NCI-H2081 (cell line): Measurements from ENCODE around the gene MEDAG.

Experiments used
- DNase-seq, 2 experiments: peaks; one replicate each; lab custom pipeline; 2025; lab: John Stamatoyannopoulos, UW

The MEDAG gene

DNA sequence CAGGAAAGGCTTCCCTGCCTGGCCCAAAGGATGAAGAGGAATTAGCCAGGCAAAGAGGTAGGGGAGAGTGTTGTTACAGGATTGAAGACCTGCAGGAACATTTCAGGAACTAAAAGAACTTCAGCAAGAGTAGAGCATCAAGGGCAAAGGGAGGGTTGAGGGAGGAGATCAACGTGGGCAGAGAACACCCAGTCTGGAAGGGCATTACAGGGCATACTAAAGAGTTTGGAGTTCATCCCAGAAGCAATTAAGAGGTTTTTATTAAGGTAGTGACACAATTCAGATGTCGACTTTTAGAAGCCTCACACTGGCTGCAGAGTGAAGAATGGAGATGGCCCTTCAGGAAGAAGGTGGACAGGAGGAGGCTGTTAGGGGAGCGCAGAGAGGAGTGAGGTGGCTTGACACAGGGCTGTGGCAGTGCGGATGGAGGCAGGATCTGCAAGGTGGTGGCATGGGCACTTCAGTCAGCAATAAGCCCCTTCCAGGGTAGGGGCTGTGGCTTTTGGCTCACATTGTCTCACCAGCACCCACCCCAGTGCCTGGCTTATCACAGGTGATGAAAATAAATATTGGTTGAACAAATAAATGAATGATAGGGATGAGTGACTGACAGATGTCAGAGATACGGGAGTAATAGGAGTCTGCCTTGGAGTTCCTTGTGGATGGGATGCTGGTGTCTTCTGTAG is 51.3 kb downstream of the MEDAG start:
- no peak for DNase-seq

DNA sequence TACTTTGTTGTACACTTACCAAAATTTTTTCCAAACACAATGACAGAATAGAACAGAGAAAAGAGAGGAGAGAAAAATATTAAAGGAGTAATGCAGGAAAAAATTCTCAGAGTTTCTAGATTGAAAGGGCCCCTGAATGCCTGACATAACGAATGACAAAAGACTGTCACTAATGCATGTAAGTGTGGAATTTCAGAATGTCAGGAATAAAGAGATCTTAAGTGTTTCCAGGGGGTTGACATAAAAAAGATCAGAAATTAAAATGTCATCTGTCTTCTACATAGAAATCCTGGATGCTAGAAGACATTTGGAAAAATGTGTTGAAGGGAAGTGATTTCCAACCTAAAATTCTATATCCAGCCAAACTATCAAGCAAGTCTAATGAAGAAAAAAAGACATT is 53.6 kb downstream of the MEDAG start:
- DNase-seq = no peak

DNA sequence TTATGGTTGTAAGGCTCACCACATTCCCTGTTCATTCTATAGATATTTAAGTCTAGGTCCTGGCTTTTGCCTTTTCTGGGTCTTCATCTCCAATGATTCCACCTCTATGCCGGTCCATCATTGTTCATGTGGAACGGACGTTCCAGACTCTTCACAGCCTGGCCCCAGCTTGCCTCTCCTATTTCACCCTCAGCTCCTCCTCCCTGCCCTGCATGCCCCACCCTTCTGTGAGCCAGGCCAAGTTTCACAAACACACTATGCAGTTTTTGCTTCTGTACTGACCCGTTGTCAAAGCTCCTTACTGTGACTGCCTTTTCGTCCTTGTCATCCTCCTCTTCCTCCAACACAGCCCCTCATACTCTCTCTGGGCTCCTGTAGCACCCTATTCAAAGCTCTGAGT is 57.7 kb downstream of the MEDAG start:
- DNase-seq = no peak

DNA sequence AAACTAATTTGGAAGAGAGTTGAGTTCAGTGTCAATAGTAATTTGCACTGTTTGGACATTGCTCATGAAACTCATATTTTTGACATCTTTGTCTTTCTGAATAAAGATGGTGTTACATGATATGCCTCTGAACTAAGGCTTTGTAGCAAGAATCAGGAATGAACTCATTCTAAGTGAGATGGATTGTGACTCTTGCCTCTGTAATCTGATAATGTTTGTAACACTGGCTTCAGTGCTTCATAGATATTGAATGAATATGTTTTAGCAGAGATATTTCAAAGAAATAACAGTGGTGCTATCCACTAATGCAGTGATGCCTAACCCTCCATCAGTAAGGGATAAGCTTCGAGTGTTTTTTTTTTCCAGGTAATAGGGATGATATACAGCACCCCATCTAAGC is 59.3 kb downstream of the MEDAG start:
- DNase-seq = no peak

DNA sequence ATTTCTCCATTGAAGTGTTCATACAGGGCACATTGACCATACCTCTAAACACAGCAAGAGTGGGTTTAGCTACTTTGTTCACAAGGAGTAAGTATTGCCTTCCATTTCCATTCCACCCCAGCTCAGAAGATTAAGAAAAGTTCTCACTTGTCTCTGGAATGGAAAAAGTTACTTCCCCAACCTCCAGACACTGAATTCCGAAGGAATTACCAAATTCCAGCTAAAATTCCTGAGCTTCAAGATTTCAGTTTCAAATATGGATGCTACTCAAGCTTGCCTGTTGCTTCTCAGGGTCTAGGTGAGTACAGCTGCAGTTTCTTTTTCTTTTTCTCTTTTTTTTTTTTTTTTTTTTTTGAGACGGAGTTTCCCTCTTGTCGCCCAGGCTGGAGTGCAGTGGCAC is 60.0 kb downstream of the MEDAG start:
- no peak for DNase-seq

DNA sequence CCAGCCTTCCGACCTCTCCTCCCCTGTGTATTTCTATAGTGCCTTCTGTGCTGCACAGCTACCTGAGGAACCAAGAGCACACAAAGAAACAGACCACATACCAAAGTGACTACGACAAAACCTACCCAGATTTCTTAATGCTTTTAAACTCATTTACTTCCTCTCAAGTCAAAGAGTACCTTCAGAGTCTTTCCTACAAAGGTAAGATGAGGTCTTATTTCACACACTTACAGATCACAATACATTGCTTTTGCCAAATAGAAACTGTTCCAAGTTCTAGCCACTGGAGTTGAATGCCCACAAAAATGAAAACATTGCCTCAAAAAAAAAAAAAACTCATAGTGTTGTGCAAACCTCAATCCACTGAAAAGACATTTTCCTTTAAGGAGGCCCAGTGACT is 62.8 kb downstream of the MEDAG start:
- DNase-seq = no peak

DNA sequence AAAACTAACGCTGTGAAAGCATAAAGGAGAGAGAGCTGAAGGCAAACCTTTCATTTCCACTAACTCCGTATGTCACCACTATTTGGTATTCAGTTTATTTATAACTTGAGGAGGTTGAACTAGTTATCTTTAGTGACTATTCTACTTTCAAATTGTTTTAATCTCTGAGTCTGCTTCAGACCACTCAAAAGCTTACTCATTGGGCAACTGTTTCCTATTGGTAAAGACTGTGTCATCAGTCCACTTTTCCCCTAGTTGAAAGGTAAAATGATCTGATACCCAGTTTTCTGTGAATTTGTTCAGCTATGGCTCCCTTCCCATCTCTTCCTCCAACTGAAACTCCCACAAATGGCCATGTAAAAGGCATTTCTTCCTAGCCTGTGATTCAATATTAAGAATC is 65.5 kb downstream of the MEDAG start:
- DNase-seq = no peak

DNA sequence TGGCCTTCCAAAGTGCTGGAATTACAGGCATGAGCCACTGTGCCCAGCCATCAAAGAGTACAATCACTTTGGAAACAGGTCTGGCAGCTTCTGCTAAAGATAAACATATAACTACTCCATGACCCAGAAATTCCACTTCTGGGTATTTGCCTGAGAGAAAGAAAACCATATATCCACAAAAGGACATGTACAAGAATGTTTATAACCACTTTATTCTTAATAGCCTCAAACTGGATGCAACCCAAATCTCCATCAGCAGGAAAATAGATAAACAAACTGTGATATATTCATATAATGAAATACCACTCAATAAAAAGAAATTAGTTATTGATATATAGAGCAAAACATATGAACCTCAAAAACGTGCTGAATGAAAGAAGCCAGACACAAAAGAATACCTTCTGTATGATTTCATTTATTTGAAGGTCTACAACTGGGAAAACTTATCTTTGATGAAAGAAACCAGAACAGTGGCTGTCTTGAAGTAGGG is 66.9 kb downstream of the MEDAG start:
- no peak for DNase-seq

DNA sequence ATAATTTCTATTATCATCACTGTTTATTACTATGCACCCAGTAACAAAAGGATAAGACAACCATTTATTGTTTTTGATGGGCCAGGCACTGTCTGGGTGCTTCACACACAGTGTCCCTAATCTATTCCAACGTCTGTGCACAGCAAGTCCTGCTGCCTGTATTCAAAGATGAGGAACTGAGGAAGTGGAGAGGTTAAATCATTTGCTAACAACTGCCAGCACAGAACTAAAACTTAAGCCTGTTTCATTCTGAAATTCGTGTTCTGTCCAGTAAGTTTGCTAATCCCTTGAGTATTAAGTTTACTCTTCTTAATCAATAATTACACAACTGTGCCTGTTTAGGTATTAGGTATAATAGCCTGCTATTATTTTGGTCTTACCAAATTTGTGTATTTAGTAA is 68.3 kb downstream of the MEDAG start:
- no peak for DNase-seq
